ENCODE results near the gene MRPS2. TPM values are rescaled to one million over a fixed set of nuclear protein-coding genes. Genes with fewer than 3 reads are reported as not detected.

The MRPS2 gene
- total and polyA plus RNA-seq, 4 donors = 10.9 to 71.8 (median 31.5) TPM

- TF ChIP-seq, protein P1, sequence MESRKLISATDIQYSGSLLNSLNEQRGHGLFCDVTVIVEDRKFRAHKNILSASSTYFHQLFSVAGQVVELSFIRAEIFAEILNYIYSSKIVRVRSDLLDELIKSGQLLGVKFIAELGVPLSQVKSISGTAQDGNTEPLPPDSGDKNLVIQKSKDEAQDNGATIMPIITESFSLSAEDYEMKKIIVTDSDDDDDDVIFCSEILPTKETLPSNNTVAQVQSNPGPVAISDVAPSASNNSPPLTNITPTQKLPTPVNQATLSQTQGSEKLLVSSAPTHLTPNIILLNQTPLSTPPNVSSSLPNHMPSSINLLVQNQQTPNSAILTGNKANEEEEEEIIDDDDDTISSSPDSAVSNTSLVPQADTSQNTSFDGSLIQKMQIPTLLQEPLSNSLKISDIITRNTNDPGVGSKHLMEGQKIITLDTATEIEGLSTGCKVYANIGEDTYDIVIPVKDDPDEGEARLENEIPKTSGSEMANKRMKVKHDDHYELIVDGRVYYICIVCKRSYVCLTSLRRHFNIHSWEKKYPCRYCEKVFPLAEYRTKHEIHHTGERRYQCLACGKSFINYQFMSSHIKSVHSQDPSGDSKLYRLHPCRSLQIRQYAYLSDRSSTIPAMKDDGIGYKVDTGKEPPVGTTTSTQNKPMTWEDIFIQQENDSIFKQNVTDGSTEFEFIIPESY (IDR thresholded peaks at IDR 0.05) = no peak
These were observed 14.8 kb downstream of the MRPS2 start (continued) for GRCh38 chr9:135515083-135515951.

DNA sequence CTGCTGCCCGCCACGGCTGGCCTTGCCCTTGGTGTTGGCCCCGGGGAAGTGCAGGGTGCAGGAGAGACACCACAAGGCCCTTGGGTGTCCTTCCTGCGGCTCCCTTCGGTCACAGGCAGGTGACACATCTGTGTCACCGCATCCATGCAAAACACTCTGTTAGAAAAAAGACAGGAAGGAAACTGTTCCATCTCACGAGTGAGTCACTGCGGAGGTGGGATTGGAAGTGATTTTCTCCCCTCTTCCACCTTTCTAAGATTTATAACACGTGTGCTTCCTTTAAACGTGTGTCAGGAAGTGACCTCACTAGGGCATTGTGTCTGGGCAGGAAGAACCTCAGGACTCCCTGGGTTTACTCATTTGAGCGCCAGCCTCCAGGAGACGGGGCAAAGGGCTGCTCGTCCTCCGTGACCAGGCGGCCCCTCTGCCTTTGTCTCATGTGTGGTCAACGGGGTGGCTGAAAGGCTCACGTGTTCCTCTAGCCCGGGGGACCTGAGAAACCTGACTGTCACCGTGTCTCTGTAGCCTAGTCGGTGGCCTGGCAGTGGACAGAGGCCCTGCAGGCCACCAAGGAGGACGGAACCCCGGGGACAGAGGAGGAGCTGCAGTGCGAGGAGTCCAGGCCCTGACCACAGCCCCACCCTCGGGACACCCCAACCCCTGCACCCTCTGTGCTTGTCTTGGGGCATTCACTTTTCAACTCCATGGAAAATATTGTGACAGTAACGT is 15.8 kb downstream of the MRPS2 start:
- no peak overlapping the region for H3K9ac ChIP-seq (ENCODE audit: low read depth in 1 of 2, low read length in 2 of 2)
- no peak for DNase-seq (ENCODE audit: low spot score)
- no peak overlapping the region for H3K27ac ChIP-seq (ENCODE audit: low read depth in 1 of 2, low read length in 2 of 2)
- peaks cover 0 to 2% (median 0%) of the 10 kb centered on the region in 4 donors for H3K27me3 ChIP-seq (ENCODE audit: control insufficient read depth in 4 of 4, insufficient read depth in 4 of 4, low read length in 3 of 4)
- WGBS = 67% methylated on average over 25 of the region's 25 CpGs
- H3K9me3 ChIP-seq (ENCODE audit: control insufficient read depth in 4 of 4, low read length in 3 of 4) = no peaks in the 10 kb centered on the region
- no peaks in the 10 kb centered on the region for H3K36me3 ChIP-seq (ENCODE audit: control insufficient read depth in 4 of 4, insufficient read depth in 3 of 4, low read depth in 1 of 4, low read length in 3 of 4)
- no peak overlapping the region for H3K4me3 ChIP-seq (ENCODE audit: low read depth in 1 of 3, low read length in 3 of 3)
- H3K4me1 ChIP-seq (ENCODE audit: control insufficient read depth in 4 of 4, insufficient read depth in 4 of 4, low read length in 3 of 4) = no peaks in the 10 kb centered on the region
- TF ChIP-seq RAD21 (IDR thresholded peaks at IDR 0.05) (no peak), EGR1 (IDR thresholded peaks at IDR 0.05; ENCODE audit: low read depth in 2 of 2) (no peak), CTCF (IDR thresholded peaks at IDR 0.05; ENCODE audit: low read depth, low read length, missing input control) (no peak), JUND (IDR thresholded peaks at IDR 0.05) (no peak), GABPA (IDR thresholded peaks at IDR 0.05 in 1 of 2, conservative IDR thresholded peaks at IDR 0.05 in 1 of 2) (no peak), FOXA2 (IDR thresholded peaks at IDR 0.05) (no peak), HNF4G (IDR thresholded peaks at IDR 0.05) (no peak), FOXA1 (IDR thresholded peaks at IDR 0.05) (no peak), NR2F2 (IDR thresholded peaks at IDR 0.05) (no peak), MAX (IDR thresholded peaks at IDR 0.05) (no peak), RXRA (IDR thresholded peaks at IDR 0.05) (no peak), SP1 (IDR thresholded peaks at IDR 0.05) (no peak)
- TF ChIP-seq, protein P2, sequence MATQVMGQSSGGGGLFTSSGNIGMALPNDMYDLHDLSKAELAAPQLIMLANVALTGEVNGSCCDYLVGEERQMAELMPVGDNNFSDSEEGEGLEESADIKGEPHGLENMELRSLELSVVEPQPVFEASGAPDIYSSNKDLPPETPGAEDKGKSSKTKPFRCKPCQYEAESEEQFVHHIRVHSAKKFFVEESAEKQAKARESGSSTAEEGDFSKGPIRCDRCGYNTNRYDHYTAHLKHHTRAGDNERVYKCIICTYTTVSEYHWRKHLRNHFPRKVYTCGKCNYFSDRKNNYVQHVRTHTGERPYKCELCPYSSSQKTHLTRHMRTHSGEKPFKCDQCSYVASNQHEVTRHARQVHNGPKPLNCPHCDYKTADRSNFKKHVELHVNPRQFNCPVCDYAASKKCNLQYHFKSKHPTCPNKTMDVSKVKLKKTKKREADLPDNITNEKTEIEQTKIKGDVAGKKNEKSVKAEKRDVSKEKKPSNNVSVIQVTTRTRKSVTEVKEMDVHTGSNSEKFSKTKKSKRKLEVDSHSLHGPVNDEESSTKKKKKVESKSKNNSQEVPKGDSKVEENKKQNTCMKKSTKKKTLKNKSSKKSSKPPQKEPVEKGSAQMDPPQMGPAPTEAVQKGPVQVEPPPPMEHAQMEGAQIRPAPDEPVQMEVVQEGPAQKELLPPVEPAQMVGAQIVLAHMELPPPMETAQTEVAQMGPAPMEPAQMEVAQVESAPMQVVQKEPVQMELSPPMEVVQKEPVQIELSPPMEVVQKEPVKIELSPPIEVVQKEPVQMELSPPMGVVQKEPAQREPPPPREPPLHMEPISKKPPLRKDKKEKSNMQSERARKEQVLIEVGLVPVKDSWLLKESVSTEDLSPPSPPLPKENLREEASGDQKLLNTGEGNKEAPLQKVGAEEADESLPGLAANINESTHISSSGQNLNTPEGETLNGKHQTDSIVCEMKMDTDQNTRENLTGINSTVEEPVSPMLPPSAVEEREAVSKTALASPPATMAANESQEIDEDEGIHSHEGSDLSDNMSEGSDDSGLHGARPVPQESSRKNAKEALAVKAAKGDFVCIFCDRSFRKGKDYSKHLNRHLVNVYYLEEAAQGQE (IDR thresholded peaks at IDR 0.05) = no peak
- TF ChIP-seq, protein P3, sequence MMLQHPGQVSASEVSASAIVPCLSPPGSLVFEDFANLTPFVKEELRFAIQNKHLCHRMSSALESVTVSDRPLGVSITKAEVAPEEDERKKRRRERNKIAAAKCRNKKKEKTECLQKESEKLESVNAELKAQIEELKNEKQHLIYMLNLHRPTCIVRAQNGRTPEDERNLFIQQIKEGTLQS (IDR thresholded peaks at IDR 0.05) = no peak

Data from liver (tissue), 9 donors.